T-helper 2 cell treated with Interferon-gamma antibody and Interleukin-4, amounts not matched to agents 5 μg/mL and 100 μg/mL, for 36 hours (primary cell): ENCODE measurements around the gene NCKAP1.

Source experiments
- DNase-seq: peaks from one replicate; pipeline ENCODE4 v3.0.0; 2021; ENCODE audit warnings: low spot score
- H3K27ac Mint-ChIP-seq: one replicate; pipeline ENCODE4 v1.8.0; 2021; ENCODE audit warnings: mild to moderate bottlenecking, mixed read lengths
- H3K27me3 Mint-ChIP-seq: one replicate; pipeline ENCODE4 v1.8.0; 2021; ENCODE audit warnings: low read depth, mixed read lengths
- H3K36me3 Mint-ChIP-seq: one replicate; pipeline ENCODE4 v1.8.0; 2021; ENCODE audit warnings: low read depth, mixed read lengths
- H3K4me1 Mint-ChIP-seq: one replicate; pipeline ENCODE4 v1.8.0; 2021; ENCODE audit warnings: low read depth, mixed read lengths
- H3K4me3 Mint-ChIP-seq: one replicate; pipeline ENCODE4 v1.8.0; 2022; ENCODE audit warnings: mild to moderate bottlenecking, moderate library complexity, mixed read lengths
- H3K9me3 Mint-ChIP-seq: one replicate; pipeline ENCODE4 v1.8.0; 2021; ENCODE audit warnings: mixed read lengths

The NCKAP1 gene

DNA sequence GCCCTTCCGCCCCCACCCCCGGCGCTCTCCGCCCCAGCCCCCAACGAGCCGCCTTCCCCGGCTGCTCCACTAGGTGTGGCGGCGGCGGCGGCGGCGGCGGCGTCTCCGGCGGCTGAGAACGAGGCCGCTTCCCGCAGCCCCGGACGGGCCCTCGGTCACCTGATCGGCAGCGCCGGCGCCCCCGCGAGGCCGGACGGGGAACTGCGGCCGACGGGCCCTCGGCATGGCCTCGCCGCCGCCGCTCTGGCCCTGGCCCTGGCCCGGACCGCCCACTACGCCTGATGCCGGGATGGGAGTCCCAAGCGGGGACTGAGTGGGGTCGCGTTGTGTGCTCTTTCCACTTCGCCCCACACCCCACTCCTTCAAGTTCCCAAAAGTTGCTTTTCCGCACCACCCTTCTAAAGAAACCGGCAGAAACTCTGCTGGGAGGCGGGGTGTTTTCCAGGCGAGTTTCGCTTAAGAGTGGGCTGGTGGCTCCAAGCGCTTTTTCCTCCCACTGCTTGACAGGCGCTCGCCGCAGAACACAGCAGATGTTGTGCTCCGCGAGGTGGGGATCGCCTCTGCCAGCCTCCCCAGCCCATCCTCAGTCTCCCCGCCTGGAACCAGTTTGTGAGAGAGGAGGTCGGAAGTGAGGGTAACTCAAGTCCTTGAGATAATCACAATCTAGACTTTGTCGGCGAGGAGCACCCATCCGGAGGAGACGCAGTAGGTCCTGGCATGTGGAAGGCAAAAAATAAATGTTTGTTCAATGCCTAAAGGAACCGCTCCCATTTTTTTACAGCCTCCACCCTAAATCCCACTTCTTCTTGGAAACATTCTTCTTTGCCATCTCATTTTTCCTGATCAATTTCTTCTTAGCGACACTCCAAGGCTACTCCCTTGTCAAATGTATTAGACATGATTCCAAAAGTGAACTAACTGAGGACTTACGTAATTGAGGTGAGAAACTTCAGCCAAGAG is at the start of gene NCKAP1:
Gene NCKAP1, minus strand, starts transcription at position 117 of the 960 bp plus-strand sequence. CDS start 358 bp downstream, outside the sequence.
- Mint-ChIP-seq H3K9me3 (no peaks in the 10 kb centered on the region), H3K27ac (no peak within 1 kb of the TSS), H3K4me3 (peak within 1 kb of the TSS; percentile 84), H3K36me3 (no peaks in the 10 kb centered on the region), H3K4me1 (peaks cover 24% of the 10 kb centered on the region), H3K27me3 (peaks cover 78% of the 10 kb centered on the region)
- DNase-seq: peak; percentile 89

DNA sequence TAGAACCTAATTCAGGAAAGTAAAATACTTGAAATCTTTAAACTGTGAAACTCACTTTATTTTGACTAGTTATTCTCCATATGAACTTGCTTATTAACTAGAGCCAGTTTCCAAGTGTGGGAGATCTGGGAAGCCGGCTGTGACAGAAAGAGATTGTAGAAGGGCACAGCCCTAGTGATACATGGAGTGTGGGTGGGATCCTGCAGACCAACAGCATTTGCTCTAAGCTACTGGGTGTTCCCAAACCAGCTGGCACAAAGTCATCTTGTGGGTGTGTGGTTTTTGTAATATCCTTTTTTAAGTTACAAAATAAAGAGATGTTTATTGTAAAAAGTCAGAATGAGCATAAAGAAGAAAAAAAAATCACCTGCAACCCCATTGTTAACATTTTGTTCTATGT is 43.7 kb upstream of the NCKAP1 start:
- Mint-ChIP-seq H3K36me3 (no peaks in the 10 kb centered on the region), H3K9me3 (no peaks in the 10 kb centered on the region), H3K27me3 (no peaks in the 10 kb centered on the region), H3K4me1 (peaks cover 13% of the 10 kb centered on the region), H3K4me3 (no peak overlapping the region), H3K27ac (no peak overlapping the region)
- no peak for DNase-seq

DNA sequence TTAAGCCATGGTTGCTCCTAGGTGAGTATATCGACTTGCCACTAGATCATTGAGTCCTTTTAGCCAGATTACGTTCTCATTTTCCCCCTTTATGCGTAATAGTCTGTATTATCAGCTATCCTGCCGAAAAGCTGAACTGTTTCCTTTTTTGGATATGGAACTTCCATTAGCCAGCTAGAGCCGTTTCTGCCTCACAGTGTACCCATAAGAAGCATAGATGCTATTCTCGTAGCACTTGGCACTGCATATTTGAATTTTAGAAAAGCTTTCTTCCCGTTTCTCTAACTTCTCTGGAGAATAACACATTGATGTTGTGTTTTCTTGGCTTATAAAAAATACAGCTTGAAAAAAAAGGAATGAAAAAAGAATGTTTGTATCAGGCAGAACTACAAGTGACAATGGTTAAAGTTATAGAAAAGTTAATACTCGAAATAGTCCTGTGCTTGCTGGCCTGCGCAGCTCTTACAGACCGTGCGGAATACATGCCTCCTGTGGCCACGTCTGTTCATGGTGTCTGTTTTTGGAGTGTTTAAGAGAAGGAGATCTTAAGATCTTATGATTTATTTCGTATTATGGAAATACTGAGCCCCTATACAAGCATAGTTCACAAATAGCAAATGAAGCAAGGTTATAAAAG is 41.0 kb upstream of the NCKAP1 start:
- Mint-ChIP-seq H3K27ac (no peak overlapping the region), H3K4me1 (peaks cover 13% of the 10 kb centered on the region)

DNA sequence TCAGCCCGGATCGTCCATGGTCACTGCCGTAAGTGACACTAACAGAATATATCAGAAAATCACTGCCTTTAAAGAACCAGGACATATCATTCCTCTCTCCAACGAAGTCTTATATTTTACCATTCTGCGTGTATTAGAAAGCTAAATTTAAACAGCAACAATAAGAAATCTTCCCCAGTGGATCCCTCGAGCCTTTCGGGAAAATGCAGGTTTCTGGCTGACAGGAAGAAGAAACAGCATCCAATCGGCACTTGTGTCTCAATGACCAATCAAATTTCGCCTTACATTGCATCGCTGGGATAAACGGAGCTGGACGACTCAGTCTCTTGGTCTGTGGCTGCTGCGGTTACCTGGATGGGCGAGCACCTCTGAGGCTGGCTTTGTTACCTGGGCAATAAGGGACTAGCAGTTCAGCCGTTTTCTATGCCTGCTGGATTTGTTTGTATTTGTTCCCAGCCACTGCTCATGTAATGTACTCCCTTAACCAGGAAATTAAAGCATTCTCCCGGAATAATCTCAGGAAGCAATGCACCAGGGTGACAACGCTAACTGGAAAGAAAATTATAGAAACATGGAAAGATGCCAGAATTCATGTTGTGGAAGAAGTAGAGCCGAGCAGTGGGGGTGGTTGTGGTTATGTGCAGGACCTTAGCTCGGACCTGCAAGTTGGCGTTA is 40.3 kb upstream of the NCKAP1 start, which contains the start of gene DUSP19:
Gene DUSP19, plus strand, starts transcription at position 284 of the 675 bp plus-strand sequence. Its CDS starts 187 bp downstream, at position 471.
- Mint-ChIP-seq H3K9me3 (no peaks in the 10 kb centered on the region), H3K27me3 (no peaks in the 10 kb centered on the region)

More for the DNA sequence above, 41.0 kb upstream of the NCKAP1 start:
- no peaks in the 10 kb centered on the region for H3K9me3 Mint-ChIP-seq
- peak overlapping the region; percentile 94 for H3K4me3 Mint-ChIP-seq
- H3K27me3 Mint-ChIP-seq: no peaks in the 10 kb centered on the region
- H3K36me3 Mint-ChIP-seq: no peaks in the 10 kb centered on the region
- no peak for DNase-seq

DNA sequence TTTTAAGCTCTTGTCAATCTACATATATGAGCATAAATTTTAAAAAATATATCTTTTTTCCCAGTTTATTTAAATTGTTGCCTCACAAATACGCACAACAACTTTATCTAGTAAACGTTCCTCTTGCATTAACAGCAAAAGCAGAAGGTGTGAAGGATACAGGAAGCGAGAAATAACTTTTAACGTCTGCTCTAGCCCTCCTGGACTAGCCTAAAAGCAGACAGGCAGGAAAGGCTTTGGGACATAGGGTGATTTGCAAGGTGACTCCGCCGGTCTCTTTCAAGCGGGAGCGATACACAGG is 39.9 kb upstream of the NCKAP1 start:
- no peaks in the 10 kb centered on the region for H3K36me3 Mint-ChIP-seq
- no peak overlapping the region for H3K27ac Mint-ChIP-seq
- no peaks in the 10 kb centered on the region for H3K27me3 Mint-ChIP-seq
- H3K9me3 Mint-ChIP-seq: no peaks in the 10 kb centered on the region
- H3K4me1 Mint-ChIP-seq: peaks cover 13% of the 10 kb centered on the region
- no peak for DNase-seq
- H3K4me3 Mint-ChIP-seq: peak overlapping the region; percentile 94

More for the DNA sequence above, 40.3 kb upstream of the NCKAP1 start, which contains the start of gene DUSP19:
- peak; percentile 82 for DNase-seq
- peaks cover 13% of the 10 kb centered on the region for H3K4me1 Mint-ChIP-seq
- H3K4me3 Mint-ChIP-seq: peak within 1 kb of the TSS; percentile 94
- H3K27ac Mint-ChIP-seq: peak within 1 kb of the TSS; percentile 39
- no peaks in the 10 kb centered on the region for H3K36me3 Mint-ChIP-seq

- H3K36me3 Mint-ChIP-seq: no peaks in the 10 kb centered on the region
- DNase-seq: no peak
- H3K4me3 Mint-ChIP-seq: no peak overlapping the region
Measured at GRCh38 chr2:183072177-183072576, 33.9 kb upstream of the NCKAP1 start.

GRCh38 chr2:183070942-183071844 is 32.9 kb upstream of the NCKAP1 start:
- no peaks in the 10 kb centered on the region for H3K4me1 Mint-ChIP-seq
- H3K27me3 Mint-ChIP-seq: no peaks in the 10 kb centered on the region
- DNase-seq: no peak
- no peaks in the 10 kb centered on the region for H3K9me3 Mint-ChIP-seq
- no peak overlapping the region for H3K27ac Mint-ChIP-seq
- H3K4me3 Mint-ChIP-seq: no peak overlapping the region
- no peaks in the 10 kb centered on the region for H3K36me3 Mint-ChIP-seq

More at GRCh38 chr2:183072177-183072576, 33.9 kb upstream of the NCKAP1 start:
- H3K9me3 Mint-ChIP-seq: no peaks in the 10 kb centered on the region
- H3K4me1 Mint-ChIP-seq: no peaks in the 10 kb centered on the region
- H3K27ac Mint-ChIP-seq: no peak overlapping the region
- H3K27me3 Mint-ChIP-seq: no peaks in the 10 kb centered on the region

DNA sequence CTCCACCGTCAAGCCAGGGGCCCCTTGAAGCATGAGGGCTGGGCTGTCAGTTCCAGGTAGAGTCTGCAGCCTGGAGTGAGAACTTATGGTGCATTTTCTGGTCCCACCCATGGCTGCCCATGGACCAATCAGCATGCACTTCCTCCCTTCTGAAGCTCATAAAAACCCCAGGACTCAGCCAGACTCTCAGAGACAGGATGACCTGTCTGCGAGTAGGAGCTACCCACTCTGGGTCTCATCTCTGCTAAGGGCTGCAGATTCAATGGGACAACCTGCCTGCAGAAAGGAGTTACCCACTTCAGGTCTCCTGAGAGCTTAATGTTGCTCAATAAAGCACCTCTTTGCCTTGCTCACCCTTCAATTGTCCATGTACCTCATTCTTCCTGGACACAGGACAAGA is 30.9 kb upstream of the NCKAP1 start:
- H3K36me3 Mint-ChIP-seq: no peaks in the 10 kb centered on the region
- no peaks in the 10 kb centered on the region for H3K27me3 Mint-ChIP-seq
- no peak overlapping the region for H3K4me3 Mint-ChIP-seq
- H3K27ac Mint-ChIP-seq: no peak overlapping the region
- H3K9me3 Mint-ChIP-seq: no peaks in the 10 kb centered on the region
- H3K4me1 Mint-ChIP-seq: no peaks in the 10 kb centered on the region
- no peak for DNase-seq

DNA sequence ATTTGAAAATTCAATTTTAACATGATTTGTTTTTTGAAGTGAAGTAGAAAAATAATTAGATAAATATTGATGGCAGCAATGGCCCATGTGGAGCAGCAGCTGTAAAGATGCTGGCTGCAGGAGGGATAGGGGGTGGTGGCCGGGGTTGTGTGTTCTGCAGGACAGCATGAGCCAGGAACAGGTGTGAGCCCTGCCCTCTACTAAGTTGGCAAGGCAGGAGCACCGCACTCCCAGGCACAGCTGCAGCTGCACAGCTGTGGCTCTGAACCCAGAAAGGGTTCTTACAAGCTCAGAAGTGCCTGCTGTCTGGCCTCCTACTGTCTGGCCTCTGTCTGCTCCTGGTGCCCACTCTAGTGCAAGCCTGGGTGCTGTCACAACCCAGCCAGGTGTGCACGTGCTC is 30.3 kb upstream of the NCKAP1 start:
- H3K27ac Mint-ChIP-seq: no peak overlapping the region
- H3K27me3 Mint-ChIP-seq: no peaks in the 10 kb centered on the region
- no peak for DNase-seq

DNA sequence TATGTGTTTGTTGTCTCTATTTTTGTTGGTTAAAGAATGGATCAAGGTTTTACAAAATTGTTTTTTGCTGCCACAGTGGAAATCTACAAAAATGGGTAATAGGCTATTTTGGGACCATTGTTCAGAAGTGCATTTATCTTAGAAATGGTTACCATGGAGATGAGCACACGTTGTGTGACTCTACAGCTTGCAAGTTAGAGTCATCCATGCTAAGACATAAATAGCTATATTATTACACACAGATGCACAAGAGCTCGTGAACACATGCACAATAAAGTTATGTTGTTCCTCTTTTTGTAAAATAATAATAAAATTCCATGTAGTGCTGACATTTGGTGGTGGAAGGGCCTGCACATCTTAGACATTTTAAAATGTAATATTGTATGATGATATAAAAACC is 24.8 kb upstream of the NCKAP1 start:
- Mint-ChIP-seq H3K36me3 (no peaks in the 10 kb centered on the region), H3K9me3 (no peaks in the 10 kb centered on the region), H3K27ac (no peak overlapping the region), H3K4me1 (peaks cover 2% of the 10 kb centered on the region), H3K27me3 (peaks cover 2% of the 10 kb centered on the region), H3K4me3 (no peak overlapping the region)
- DNase-seq: no peak

More for the DNA sequence above, 30.3 kb upstream of the NCKAP1 start:
- Mint-ChIP-seq H3K9me3 (no peaks in the 10 kb centered on the region), H3K36me3 (no peaks in the 10 kb centered on the region), H3K4me1 (no peaks in the 10 kb centered on the region), H3K4me3 (no peak overlapping the region)

- Mint-ChIP-seq H3K27ac (no peak overlapping the region), H3K27me3 (peaks cover 3% of the 10 kb centered on the region)
Measured at GRCh38 chr2:183060571-183061231, 22.4 kb upstream of the NCKAP1 start.

DNA sequence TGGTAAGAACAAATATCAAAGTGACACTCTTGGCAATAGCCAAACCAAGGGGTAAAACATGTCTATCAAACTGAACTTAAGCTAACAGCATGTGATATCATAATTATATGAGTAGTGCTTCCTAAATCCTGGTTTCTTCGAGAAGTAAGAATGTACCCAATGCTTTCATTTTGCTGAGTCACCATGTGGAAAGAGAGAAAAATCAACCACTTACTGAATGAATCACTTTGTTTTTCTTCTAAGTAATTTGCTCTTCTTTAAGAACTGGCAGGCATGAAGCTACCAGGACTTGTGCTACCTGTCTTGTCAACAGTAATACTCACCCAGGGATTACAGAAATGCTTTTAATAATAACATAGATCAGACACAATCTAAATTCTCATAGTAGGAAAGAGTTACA is 21.3 kb upstream of the NCKAP1 start:
- H3K4me1 Mint-ChIP-seq: peaks cover 2% of the 10 kb centered on the region
- no peak for DNase-seq
- H3K27ac Mint-ChIP-seq: no peak overlapping the region
- no peak overlapping the region for H3K4me3 Mint-ChIP-seq
- H3K36me3 Mint-ChIP-seq: no peaks in the 10 kb centered on the region
- H3K9me3 Mint-ChIP-seq: no peaks in the 10 kb centered on the region
- H3K27me3 Mint-ChIP-seq: peaks cover 7% of the 10 kb centered on the region

More at GRCh38 chr2:183060571-183061231, 22.4 kb upstream of the NCKAP1 start:
- no peaks in the 10 kb centered on the region for H3K9me3 Mint-ChIP-seq
- H3K4me3 Mint-ChIP-seq: no peak overlapping the region
- H3K4me1 Mint-ChIP-seq: peaks cover 2% of the 10 kb centered on the region
- no peak for DNase-seq
- no peaks in the 10 kb centered on the region for H3K36me3 Mint-ChIP-seq
